ENCODE data around the gene ELF2. TPM values are rescaled to one million over a fixed set of nuclear protein-coding genes. Genes with fewer than 3 reads are reported as not detected.
A peak's percentile ranks its signal among the peaks of the same experiment; 100 is the strongest.

The ELF2 gene
- total and polyA plus RNA-seq, 7 experiments from 2014 or later: 30.6 to 88.2 (median 61.2) TPM

DNA sequence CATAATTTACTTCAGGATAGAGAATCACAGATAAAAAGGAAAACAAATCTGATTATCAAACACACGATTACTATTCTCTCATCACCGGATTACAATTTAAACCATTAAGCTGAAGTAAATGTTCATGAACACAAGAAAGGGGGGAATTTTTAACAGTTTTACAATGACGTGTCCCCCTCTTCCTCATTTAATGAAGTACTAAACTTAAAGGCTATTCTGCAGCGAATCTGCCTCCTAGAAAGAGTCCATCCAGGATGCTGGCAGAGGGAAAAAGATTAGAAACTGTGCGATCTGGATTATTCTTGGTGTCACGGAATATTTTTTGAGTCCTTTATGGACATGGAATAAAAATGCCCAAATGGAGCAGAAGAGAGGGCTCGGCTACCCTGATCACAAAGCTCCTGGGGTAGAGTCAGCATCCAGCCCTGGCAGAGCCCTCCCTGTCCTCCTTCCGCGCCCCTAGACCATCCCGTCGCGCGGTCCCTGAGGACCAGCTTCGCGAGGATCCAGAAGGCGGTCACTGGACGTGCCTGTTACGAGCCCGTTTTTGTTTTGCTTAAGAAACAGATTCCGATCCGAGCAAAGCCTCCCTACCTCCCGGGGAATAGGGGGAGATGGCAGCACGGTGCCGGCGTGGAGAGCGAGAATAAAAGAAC, 1.2 kb downstream of the ELF2 start:
- peaks cover 0 to 3% (median 0%) of the 10 kb centered on the region in 3 experiments for H3K36me3 ChIP-seq (ENCODE audit: control insufficient read depth in 2 of 3, insufficient read depth in 3 of 3, low read length in 3 of 3)
- DNase-seq: peak in 3 of 9 donors; percentile 7 to 18 (median 11)
- Mint-ChIP-seq H3K4me3 (peak overlapping the region; percentile 82 to 95 (median 92)), H3K36me3 (peaks cover 0 to 3% (median 0%) of the 10 kb centered on the region in 5 donors), H3K4me1 (peaks cover 0 to 35% (median 21%) of the 10 kb centered on the region in 7 donors), H3K27me3 (peaks cover 0 to 29% (median 0%) of the 10 kb centered on the region in 5 donors), H3K27ac (peak overlapping the region; percentile 71 to 91 (median 85)), H3K9me3 (no peaks in the 10 kb centered on the region)
- no peak for ATAC-seq
- H3K9me3 ChIP-seq (ENCODE audit: control insufficient read depth in 2 of 3, low read length in 3 of 3): no peaks in the 10 kb centered on the region
- intact Hi-C loops (cut with micrococcal nuclease): loop anchor here (2.0 to 10.0 kb wide), 8 partner anchors 53 to 1349 kb away; partner anchors contain the start of genes ELMOD2 (in 1 of the 2), SCOC (in 1 of the 2) and SLC7A11 (in 1 of the 2)
- H3K27me3 ChIP-seq (ENCODE audit: control insufficient read depth in 2 of 2, insufficient read depth in 2 of 2, low read length in 2 of 2): no peaks in the 10 kb centered on the region
- H3K4me3 ChIP-seq (ENCODE audit: low read length): peak overlapping the region; percentile 68
- ChIA-PET CTCF (interaction anchor here (0.9 kb wide), 1 partner anchor 120 kb away, joined by 3 read pairs; no protein-coding TSS in a partner anchor), POLR2A (interaction anchor here (3.1 kb wide), 1 partner anchor 92 kb away, joined by 18 read pairs; no protein-coding TSS in a partner anchor)
- H3K27ac ChIP-seq (ENCODE audit: low read depth, low read length): peak overlapping the region; percentile 86
- H3K4me1 ChIP-seq (ENCODE audit: control insufficient read depth in 2 of 2, insufficient read depth in 2 of 2, low read length in 2 of 2): peaks cover 0 to 11% of the 10 kb centered on the region in 2 donors

DNA sequence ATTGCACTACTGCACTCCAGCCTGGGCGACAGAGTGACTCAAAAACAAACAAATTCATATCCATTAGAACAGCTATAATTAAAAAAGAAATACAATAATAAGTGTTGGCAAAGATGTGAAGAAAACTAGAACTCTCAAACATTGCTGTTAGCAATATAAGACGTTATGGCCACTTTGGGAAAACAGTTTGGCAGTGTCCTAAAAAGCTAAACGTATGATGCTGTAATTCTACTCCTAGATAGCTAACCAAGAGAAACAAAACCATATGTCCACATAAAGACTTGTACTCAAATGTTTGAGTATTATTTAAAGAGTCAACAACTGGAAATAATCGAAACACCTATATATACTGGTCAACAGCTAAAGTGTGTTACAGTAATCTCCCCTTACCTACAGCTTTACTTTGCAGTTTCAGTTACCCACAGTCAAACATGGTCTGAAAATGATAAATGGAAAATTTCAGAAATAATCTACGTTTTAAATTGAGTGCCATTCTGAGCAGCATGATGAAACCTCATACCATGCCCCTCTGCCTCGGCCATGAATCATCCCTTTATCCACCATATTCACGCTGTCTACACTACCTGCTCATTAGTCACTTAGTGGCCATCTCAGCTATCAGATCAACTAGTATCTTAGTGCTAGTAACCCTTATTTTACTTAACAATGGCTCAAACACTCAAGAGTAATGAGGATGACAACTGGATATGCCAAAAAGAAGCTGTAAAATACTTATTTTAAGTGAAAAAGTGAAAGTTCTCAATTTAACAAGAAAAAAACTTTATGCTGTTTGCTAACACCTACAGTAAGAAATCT, 4.9 kb downstream of the ELF2 start:
- H3K4me1 ChIP-seq (ENCODE audit: control insufficient read depth in 2 of 2, insufficient read depth in 2 of 2, low read length in 2 of 2): peaks cover 0 to 5% of the 10 kb centered on the region in 2 donors
- no peaks in the 10 kb centered on the region for H3K9me3 ChIP-seq (ENCODE audit: control insufficient read depth in 2 of 3, low read length in 3 of 3)
- ChIA-PET POLR2A (interaction anchor here (0.6 kb wide), 1 partner anchor 74 kb away, joined by 6 read pairs; no protein-coding TSS in a partner anchor), CTCF (interaction anchor here (1.1 kb wide), 2 partner anchors 13 to 124 kb away, joined by 3 to 4 read pairs; no protein-coding TSS in a partner anchor)
- Mint-ChIP-seq H3K27me3 (peaks cover 0 to 21% (median 0%) of the 10 kb centered on the region in 5 donors), H3K4me3 (no peak overlapping the region), H3K36me3 (peaks cover 0 to 3% (median 0%) of the 10 kb centered on the region in 5 donors), H3K4me1 (peaks cover 0 to 39% (median 17%) of the 10 kb centered on the region in 7 donors), H3K27ac (no peak overlapping the region), H3K9me3 (no peaks in the 10 kb centered on the region)
- no peak for ATAC-seq
- no peak overlapping the region for H3K4me3 ChIP-seq (ENCODE audit: low read length)
- peaks cover 0 to 3% (median 0%) of the 10 kb centered on the region in 3 experiments for H3K36me3 ChIP-seq (ENCODE audit: control insufficient read depth in 2 of 3, insufficient read depth in 3 of 3, low read length in 3 of 3)
- H3K27me3 ChIP-seq (ENCODE audit: control insufficient read depth in 2 of 2, insufficient read depth in 2 of 2, low read length in 2 of 2): no peaks in the 10 kb centered on the region
- no peak overlapping the region for H3K27ac ChIP-seq (ENCODE audit: low read depth, low read length)
- intact Hi-C loops (cut with micrococcal nuclease): loop anchor here (10.0 kb wide), 2 partner anchors 923 to 927 kb away; partner anchors contain the start of gene SLC7A11 (in 1 of the 2)
- DNase-seq: no peak

DNA sequence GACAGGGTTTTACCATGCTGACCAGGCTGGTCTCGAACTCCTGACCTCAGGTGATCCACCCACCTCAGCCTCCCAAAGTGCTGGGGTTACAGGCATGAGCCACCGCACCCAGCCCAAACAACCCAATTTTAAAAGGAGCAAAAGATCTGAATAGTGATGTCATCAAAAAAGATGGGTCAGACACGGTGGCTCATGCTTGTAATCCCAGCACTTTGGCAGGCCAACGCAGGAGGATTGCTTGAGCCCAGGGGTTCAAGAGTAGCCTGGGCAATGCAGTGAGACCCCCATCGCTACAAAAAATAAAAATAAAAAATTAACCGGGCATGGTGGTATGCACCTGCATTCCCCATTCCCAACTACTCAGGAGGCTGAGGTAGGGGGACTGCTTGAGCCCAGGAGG, 6.1 kb downstream of the ELF2 start:
- Mint-ChIP-seq H3K27ac (no peak overlapping the region), H3K4me3 (no peak overlapping the region), H3K27me3 (peaks cover 0 to 18% (median 0%) of the 10 kb centered on the region in 5 donors), H3K4me1 (peaks cover 0 to 37% (median 16%) of the 10 kb centered on the region in 7 donors), H3K9me3 (no peaks in the 10 kb centered on the region), H3K36me3 (peaks cover 0 to 3% (median 0%) of the 10 kb centered on the region in 5 donors)
- no peaks in the 10 kb centered on the region for H3K36me3 ChIP-seq (ENCODE audit: control insufficient read depth in 2 of 3, insufficient read depth in 3 of 3, low read length in 3 of 3)
- H3K27me3 ChIP-seq (ENCODE audit: control insufficient read depth in 2 of 2, insufficient read depth in 2 of 2, low read length in 2 of 2): no peaks in the 10 kb centered on the region
- H3K4me3 ChIP-seq (ENCODE audit: low read length): no peak overlapping the region
- ATAC-seq (no peak), DNase-seq (no peak)
- POLR2A ChIA-PET: no interaction called here
- H3K9me3 ChIP-seq (ENCODE audit: control insufficient read depth in 2 of 3, low read length in 3 of 3): no peaks in the 10 kb centered on the region
- CTCF ChIA-PET: no interaction called here
- H3K27ac ChIP-seq (ENCODE audit: low read depth, low read length): no peak overlapping the region
- H3K4me1 ChIP-seq (ENCODE audit: control insufficient read depth in 2 of 2, insufficient read depth in 2 of 2, low read length in 2 of 2): peaks cover 0 to 4% of the 10 kb centered on the region in 2 donors
- intact Hi-C loops (cut with micrococcal nuclease): loop anchor here (10.0 kb wide), 2 partner anchors 924 to 926 kb away; partner anchors contain the start of gene SLC7A11 (in 1 of the 2)

DNA sequence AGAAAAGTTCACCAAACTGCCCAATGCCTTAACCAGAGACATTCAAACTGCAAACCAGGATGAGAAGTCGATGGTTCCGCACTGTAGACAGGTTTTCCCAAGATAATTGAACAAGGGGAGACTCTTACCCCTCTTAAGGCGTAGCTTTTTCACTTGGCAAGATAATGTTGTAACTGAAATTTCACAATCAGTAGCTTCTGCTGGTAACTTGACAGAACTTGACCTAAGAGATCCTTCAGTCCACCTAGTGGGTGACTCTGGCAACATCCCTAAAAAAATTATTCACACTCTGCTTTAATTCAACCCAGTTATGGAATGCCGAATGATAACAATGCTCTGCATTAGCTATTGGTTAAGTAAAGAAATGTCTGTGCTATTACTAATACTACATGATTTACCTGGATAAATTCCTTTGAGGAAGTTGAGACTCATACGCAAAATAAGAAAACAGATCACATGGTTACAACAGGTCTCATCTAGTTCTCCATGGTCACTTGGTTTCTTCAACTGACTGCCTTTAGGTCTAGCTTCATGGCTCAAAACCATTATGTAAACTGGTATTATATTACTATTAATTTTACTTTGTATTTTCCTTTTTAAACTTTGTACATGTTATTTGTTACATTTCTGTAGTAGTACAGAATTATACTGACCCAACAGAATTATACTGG, 9.1 kb downstream of the ELF2 start:
- CTCF ChIA-PET: interaction anchor here (0.7 to 1.0 kb wide), 2 partner anchors 65 to 137 kb away, joined by 4 to 6 read pairs; no protein-coding TSS in a partner anchor
- peak; percentile 68 for ATAC-seq
- H3K4me1 Mint-ChIP-seq: peaks cover 12 to 37% (median 18%) of the 10 kb centered on the region in 7 donors
- no peaks in the 10 kb centered on the region for H3K9me3 ChIP-seq (ENCODE audit: control insufficient read depth in 2 of 3, low read length in 3 of 3)
- H3K36me3 Mint-ChIP-seq: no peaks in the 10 kb centered on the region
- H3K4me1 ChIP-seq (ENCODE audit: control insufficient read depth in 2 of 2, insufficient read depth in 2 of 2, low read length in 2 of 2): no peaks in the 10 kb centered on the region
- H3K27me3 ChIP-seq (ENCODE audit: control insufficient read depth in 2 of 2, insufficient read depth in 2 of 2, low read length in 2 of 2): no peaks in the 10 kb centered on the region
- H3K9me3 Mint-ChIP-seq: no peaks in the 10 kb centered on the region
- DNase-seq: peak in 1 of 9 donors; percentile 19
- H3K36me3 ChIP-seq (ENCODE audit: control insufficient read depth in 2 of 3, insufficient read depth in 3 of 3, low read length in 3 of 3): no peaks in the 10 kb centered on the region
- no peak overlapping the region for H3K27ac ChIP-seq (ENCODE audit: low read depth, low read length)
- no peaks in the 10 kb centered on the region for H3K27me3 Mint-ChIP-seq
- intact Hi-C loops (cut with micrococcal nuclease): no loop called here
- H3K4me3 Mint-ChIP-seq: no peak overlapping the region
- POLR2A ChIA-PET: no interaction called here
- no peak overlapping the region for H3K27ac Mint-ChIP-seq
- H3K4me3 ChIP-seq (ENCODE audit: low read length): no peak overlapping the region

DNA sequence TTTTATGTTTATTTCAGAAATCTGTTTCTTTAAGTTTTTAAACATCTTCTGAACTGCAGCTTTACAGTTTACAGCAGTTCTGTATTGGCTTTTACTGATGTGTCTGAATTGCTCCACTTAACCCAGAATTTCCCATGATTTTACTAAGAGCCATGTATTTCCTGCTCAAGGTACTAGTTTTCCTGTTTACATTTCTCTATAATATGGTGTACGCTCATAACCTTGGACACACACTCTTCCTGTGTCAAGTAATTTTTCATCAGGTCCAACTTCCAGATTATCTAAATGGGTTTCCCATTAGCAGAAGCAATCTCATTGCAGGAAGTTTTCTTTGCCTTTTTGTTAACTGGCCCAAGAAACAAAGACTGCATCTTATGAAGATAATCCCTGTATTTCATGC, 12.3 kb downstream of the ELF2 start:
- no peaks in the 10 kb centered on the region for H3K36me3 ChIP-seq (ENCODE audit: control insufficient read depth in 2 of 3, insufficient read depth in 3 of 3, low read length in 3 of 3)
- Mint-ChIP-seq H3K4me1 (peaks cover 12 to 31% (median 14%) of the 10 kb centered on the region in 7 donors), H3K36me3 (peaks cover 0 to 3% (median 1%) of the 10 kb centered on the region in 5 donors), H3K9me3 (no peaks in the 10 kb centered on the region), H3K27ac (peak overlapping the region in 1 of 9 donors; percentile 45), H3K4me3 (no peak overlapping the region), H3K27me3 (no peaks in the 10 kb centered on the region)
- intact Hi-C loops (cut with micrococcal nuclease): no loop called here
- DNase-seq (no peak), ATAC-seq (no peak)
- H3K4me3 ChIP-seq (ENCODE audit: low read length): no peak overlapping the region
- no peaks in the 10 kb centered on the region for H3K4me1 ChIP-seq (ENCODE audit: control insufficient read depth in 2 of 2, insufficient read depth in 2 of 2, low read length in 2 of 2)
- ChIA-PET POLR2A (interaction anchor here (0.7 kb wide), 1 partner anchor 13 kb away, joined by 5 read pairs; no protein-coding TSS in a partner anchor), CTCF (no interaction called here)
- no peaks in the 10 kb centered on the region for H3K9me3 ChIP-seq (ENCODE audit: control insufficient read depth in 2 of 3, low read length in 3 of 3)
- no peak overlapping the region for H3K27ac ChIP-seq (ENCODE audit: low read depth, low read length)
- H3K27me3 ChIP-seq (ENCODE audit: control insufficient read depth in 2 of 2, insufficient read depth in 2 of 2, low read length in 2 of 2): no peaks in the 10 kb centered on the region

DNA sequence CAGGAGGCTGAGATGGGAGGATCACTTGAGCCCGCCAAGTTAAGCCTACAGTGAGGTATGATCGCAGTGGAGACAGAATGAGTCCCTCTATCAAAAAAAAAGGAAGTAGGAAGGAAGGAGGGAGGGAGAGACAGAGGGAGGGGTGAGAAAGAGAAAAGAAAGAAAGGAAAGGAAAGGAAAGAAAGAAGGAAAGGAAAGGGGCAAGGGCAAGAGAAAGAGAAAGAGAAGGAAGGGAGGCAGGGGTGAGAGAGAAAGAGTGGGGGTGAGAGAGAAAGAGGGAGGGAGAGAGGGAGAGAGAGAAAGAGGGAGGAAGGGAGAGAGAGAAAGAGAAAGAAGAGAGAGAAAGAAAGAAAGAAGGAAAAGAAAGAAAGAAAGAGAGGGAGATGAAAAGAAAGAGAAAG, 13.2 kb downstream of the ELF2 start:
- intact Hi-C loops (cut with micrococcal nuclease): no loop called here
- no peaks in the 10 kb centered on the region for H3K9me3 Mint-ChIP-seq
- Histone ChIP-seq H3K27me3 (ENCODE audit: control insufficient read depth in 2 of 2, insufficient read depth in 2 of 2, low read length in 2 of 2) (no peaks in the 10 kb centered on the region), H3K9me3 (ENCODE audit: control insufficient read depth in 2 of 3, low read length in 3 of 3) (no peaks in the 10 kb centered on the region), H3K36me3 (ENCODE audit: control insufficient read depth in 2 of 3, insufficient read depth in 3 of 3, low read length in 3 of 3) (no peaks in the 10 kb centered on the region), H3K27ac (ENCODE audit: low read depth, low read length) (no peak overlapping the region), H3K4me1 (ENCODE audit: control insufficient read depth in 2 of 2, insufficient read depth in 2 of 2, low read length in 2 of 2) (no peaks in the 10 kb centered on the region), H3K4me3 (ENCODE audit: low read length) (no peak overlapping the region)
- peaks cover 12 to 26% (median 14%) of the 10 kb centered on the region in 7 donors for H3K4me1 Mint-ChIP-seq
- no peak overlapping the region for H3K4me3 Mint-ChIP-seq
- DNase-seq (no peak), ATAC-seq (no peak)
- peaks cover 0 to 5% (median 2%) of the 10 kb centered on the region in 5 donors for H3K36me3 Mint-ChIP-seq
- CTCF ChIA-PET: no interaction called here
- H3K27me3 Mint-ChIP-seq: no peaks in the 10 kb centered on the region
- peak overlapping the region in 2 of 9 donors; percentile 40 to 72 for H3K27ac Mint-ChIP-seq
- POLR2A ChIA-PET: interaction anchor here (0.7 kb wide), 1 partner anchor 14 kb away, joined by 5 read pairs; no protein-coding TSS in a partner anchor
